ENCODE results near the gene UBL7. TPM values are rescaled to one million over a fixed set of nuclear protein-coding genes. Genes with fewer than 3 reads are reported as not detected.

The UBL7 gene
- total RNA-seq, 2 experiments from 2014 or later, result 52.3 to 58.2 TPM

GRCh38 chr15:74420193-74420905 is 40.6 kb downstream of the UBL7 start:
- no peaks in the 10 kb centered on the region for H3K27me3 Mint-ChIP-seq
- no peak overlapping the region for H3K4me3 Mint-ChIP-seq
- H3K36me3 Mint-ChIP-seq, result peaks cover 22% of the 10 kb centered on the region
- no peak overlapping the region for H3K27ac Mint-ChIP-seq
- no peaks in the 10 kb centered on the region for H3K9me3 Mint-ChIP-seq
- DNase-seq, result no peak
- H3K4me1 Mint-ChIP-seq (ENCODE audit: low read depth), result peaks cover 38% of the 10 kb centered on the region
- ChIA-PET CTCF (interaction anchor here (0.5 to 3.4 kb wide), 3 partner anchors 9 to 226 kb away, joined by 3 to 12 read pairs (median 4); no protein-coding TSS in a partner anchor), POLR2A (interaction anchor here (0.6 to 0.7 kb wide), 2 partner anchors 19 to 74 kb away, joined by 3 read pairs; no protein-coding TSS in a partner anchor)
- intact Hi-C loops (cut with micrococcal nuclease), result no loop called here

DNA sequence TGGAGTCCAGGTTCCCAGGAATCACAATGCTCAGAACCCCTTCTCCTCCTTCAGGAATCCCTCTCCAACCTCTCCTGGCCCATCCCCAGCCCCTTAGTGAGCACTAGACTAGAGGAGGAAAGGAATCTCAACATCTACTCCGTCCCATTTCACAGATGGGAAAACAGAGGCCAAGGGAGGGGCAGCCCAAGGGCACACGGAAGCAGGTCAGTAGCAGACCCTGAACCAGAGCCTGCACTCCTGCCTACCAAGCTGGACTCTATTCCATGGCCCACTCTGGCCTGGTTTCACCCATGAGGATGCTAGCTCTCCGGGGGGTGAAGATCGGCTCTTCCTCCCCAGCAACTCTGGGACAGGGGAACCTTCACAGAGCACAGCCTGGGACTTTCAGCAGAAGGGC is 41.5 kb downstream of the UBL7 start:
- Mint-ChIP-seq H3K9me3 (no peaks in the 10 kb centered on the region), H3K27ac (no peak overlapping the region), H3K27me3 (no peaks in the 10 kb centered on the region), H3K4me3 (no peak overlapping the region), H3K4me1 (ENCODE audit: low read depth) (peaks cover 37% of the 10 kb centered on the region), H3K36me3 (peaks cover 27% of the 10 kb centered on the region)
- ChIA-PET POLR2A (no interaction called here), CTCF (interaction anchor here (1.2 to 3.4 kb wide), 2 partner anchors 10 to 37 kb away, joined by 4 to 12 read pairs; no protein-coding TSS in a partner anchor)
- no peak for DNase-seq
- intact Hi-C loops (cut with micrococcal nuclease), result no loop called here

DNA sequence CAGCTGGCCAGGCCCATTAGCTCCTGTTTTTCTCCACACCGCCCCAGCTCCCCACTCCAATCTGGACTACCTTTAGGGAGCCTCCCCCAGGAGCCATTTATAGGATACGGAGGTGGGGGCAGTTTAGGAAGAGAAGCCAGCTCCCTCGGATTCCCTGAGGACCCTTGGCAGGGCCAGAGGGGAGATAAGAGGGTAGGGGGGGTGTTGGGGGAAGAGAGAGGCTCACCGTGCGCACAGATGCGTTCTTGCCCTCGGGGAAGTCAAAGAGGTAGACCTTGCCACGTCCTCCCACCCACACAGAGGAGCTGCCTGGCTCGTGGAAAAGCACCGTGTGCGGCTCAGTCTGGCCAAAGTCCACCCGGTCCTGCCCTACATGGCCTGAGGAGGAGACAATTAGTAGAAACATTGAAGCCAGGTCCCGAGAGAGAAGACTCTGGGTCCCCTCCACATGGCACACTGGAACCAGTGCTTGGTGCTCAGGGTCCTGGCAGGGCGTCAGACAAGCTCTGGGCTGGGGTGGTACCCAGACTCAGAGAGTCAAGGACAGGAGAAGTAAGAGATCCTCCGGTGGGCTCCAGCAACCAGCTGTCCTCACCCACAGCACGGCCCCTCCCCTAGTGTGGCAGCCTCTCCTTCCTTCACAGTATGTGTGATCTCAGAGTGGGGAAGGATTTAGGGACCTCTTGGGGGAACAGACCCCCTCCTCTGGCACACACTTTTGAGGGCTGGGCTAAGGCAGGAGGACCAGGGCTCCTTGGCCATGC is 42.2 kb downstream of the UBL7 start:
- ChIA-PET CTCF (interaction anchor here (0.6 to 3.4 kb wide), 2 partner anchors 36 to 148 kb away, joined by 5 to 12 read pairs; no protein-coding TSS in a partner anchor), POLR2A (interaction anchor here (1.5 kb wide), 1 partner anchor 10 kb away, joined by 3 read pairs; no protein-coding TSS in a partner anchor)
- intact Hi-C loops (cut with micrococcal nuclease), result no loop called here
- Mint-ChIP-seq H3K27me3 (no peaks in the 10 kb centered on the region), H3K4me1 (ENCODE audit: low read depth) (peaks cover 30% of the 10 kb centered on the region), H3K27ac (no peak overlapping the region), H3K9me3 (no peaks in the 10 kb centered on the region), H3K4me3 (no peak overlapping the region), H3K36me3 (peaks cover 33% of the 10 kb centered on the region)
- DNase-seq, result no peak

DNA sequence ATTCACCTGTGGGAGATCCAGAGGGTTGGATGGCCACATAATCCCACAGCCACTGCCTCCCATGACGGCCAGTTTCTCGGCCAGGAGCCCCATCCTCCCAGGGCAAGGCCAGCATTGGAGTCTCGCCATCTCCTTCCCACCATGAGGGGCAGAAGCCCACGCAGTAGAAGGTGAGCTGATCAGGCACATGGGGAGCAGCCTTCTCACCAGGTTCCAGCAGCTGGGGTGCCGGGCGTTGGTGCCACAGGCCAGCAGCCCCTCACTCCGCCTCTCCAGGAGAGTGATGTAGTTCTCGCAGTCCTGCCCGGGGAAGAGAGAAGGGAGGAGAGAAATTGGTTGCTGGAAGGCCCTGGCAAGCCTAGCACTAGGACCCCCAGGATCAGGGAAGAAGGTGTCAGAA is 43.3 kb downstream of the UBL7 start:
- Mint-ChIP-seq H3K27ac (no peak overlapping the region), H3K27me3 (no peaks in the 10 kb centered on the region), H3K4me3 (no peak overlapping the region), H3K4me1 (ENCODE audit: low read depth) (peaks cover 23% of the 10 kb centered on the region), H3K9me3 (no peaks in the 10 kb centered on the region), H3K36me3 (peaks cover 37% of the 10 kb centered on the region)
- ChIA-PET CTCF (interaction anchor here (3.4 kb wide), 1 partner anchor 35 kb away, joined by 12 read pairs; no protein-coding TSS in a partner anchor), POLR2A (interaction anchor here (1.5 kb wide), 1 partner anchor 11 kb away, joined by 3 read pairs; no protein-coding TSS in a partner anchor)
- DNase-seq, result no peak
- intact Hi-C loops (cut with micrococcal nuclease), result no loop called here

DNA sequence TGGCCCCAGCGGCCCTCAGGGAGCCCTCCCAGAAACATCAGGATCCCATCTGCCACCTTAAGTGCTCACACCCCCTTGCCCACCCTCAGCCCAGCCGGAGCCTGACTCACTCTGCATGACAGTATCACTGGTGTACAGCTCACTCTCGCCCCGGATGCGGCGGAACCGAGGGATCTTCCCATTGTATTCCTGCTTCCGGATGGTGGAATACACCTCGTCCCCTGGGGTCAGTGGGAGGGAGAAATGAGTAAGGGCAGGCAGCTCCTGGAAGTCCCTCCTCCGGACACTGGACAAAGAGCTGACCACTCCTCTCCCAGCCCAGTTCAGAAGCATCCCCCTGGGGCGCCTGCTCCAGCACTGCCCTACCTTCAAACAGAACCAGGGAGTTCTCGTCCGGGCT is 43.7 kb downstream of the UBL7 start:
- no peak overlapping the region for H3K4me3 Mint-ChIP-seq
- peaks cover 37% of the 10 kb centered on the region for H3K36me3 Mint-ChIP-seq
- peaks cover 22% of the 10 kb centered on the region for H3K4me1 Mint-ChIP-seq (ENCODE audit: low read depth)
- intact Hi-C loops (cut with micrococcal nuclease), result no loop called here
- DNase-seq, result no peak
- peak overlapping the region; percentile 23 for H3K27ac Mint-ChIP-seq
- no peaks in the 10 kb centered on the region for H3K9me3 Mint-ChIP-seq
- H3K27me3 Mint-ChIP-seq, result no peaks in the 10 kb centered on the region
- CTCF ChIA-PET, result no interaction called here
- POLR2A ChIA-PET, result interaction anchor here (1.5 kb wide), 1 partner anchor 11 kb away, joined by 3 read pairs; no protein-coding TSS in a partner anchor

- ChIA-PET POLR2A (no interaction called here), CTCF (no interaction called here)
- Mint-ChIP-seq H3K4me1 (ENCODE audit: low read depth) (peaks cover 17% of the 10 kb centered on the region), H3K27me3 (no peaks in the 10 kb centered on the region), H3K4me3 (no peak overlapping the region), H3K36me3 (peaks cover 44% of the 10 kb centered on the region), H3K27ac (peak overlapping the region; percentile 19), H3K9me3 (no peaks in the 10 kb centered on the region)
- intact Hi-C loops (cut with micrococcal nuclease), result no loop called here
- DNase-seq, result no peak
Measured at GRCh38 chr15:74415966-74416916, 44.7 kb downstream of the UBL7 start.

DNA sequence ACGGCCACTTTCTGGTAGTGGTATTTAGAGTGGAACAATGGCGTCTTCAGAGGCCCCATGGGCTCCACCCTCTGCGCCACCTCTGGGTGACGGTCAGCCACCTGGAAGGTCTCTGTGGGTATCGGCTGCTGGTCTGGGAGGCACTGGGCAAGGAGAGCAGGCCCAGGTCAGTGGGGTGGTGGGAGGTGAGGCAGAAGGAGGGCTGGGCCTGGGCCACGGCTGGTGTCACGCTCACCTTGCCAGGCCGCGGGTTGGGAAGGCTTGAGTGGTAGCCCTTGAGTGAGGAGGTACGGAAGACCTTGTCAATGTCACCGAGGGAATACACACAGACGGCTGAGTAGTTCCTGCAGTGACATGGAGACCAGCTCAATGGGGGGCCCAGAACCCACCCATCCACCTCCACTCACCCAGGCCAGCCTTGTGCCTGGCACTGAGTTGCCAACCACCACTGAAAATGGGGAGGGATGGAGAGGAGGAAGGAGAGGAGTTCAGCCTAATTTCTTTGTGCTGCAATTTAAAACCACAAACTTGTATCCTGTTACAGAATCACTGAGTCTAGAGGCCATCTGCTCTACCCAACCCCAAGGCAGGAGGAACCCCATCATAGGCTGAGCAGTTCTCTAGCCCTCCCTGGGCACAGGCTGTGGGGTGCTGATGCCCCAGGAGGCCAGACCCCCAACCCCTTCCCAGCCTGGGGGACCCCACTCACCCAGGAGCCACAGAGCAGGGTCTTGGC is 46.2 kb downstream of the UBL7 start:
- peaks cover 6% of the 10 kb centered on the region for H3K4me1 Mint-ChIP-seq (ENCODE audit: low read depth)
- intact Hi-C loops (cut with micrococcal nuclease), result no loop called here
- POLR2A ChIA-PET, result no interaction called here
- no peaks in the 10 kb centered on the region for H3K27me3 Mint-ChIP-seq
- H3K9me3 Mint-ChIP-seq, result no peaks in the 10 kb centered on the region
- peaks cover 50% of the 10 kb centered on the region for H3K36me3 Mint-ChIP-seq
- DNase-seq, result no peak
- no peak overlapping the region for H3K4me3 Mint-ChIP-seq
- CTCF ChIA-PET, result no interaction called here
- no peak overlapping the region for H3K27ac Mint-ChIP-seq

GRCh38 chr15:74414081-74414580 is 46.8 kb downstream of the UBL7 start:
- peaks cover 6% of the 10 kb centered on the region for H3K4me1 Mint-ChIP-seq (ENCODE audit: low read depth)
- no peak for DNase-seq
- no peaks in the 10 kb centered on the region for H3K9me3 Mint-ChIP-seq
- H3K4me3 Mint-ChIP-seq, result no peak overlapping the region
- H3K27me3 Mint-ChIP-seq, result no peaks in the 10 kb centered on the region
- POLR2A ChIA-PET, result no interaction called here
- H3K27ac Mint-ChIP-seq, result no peak overlapping the region
- intact Hi-C loops (cut with micrococcal nuclease), result no loop called here
- CTCF ChIA-PET, result no interaction called here
- H3K36me3 Mint-ChIP-seq, result peaks cover 50% of the 10 kb centered on the region

- Mint-ChIP-seq H3K36me3 (peaks cover 46% of the 10 kb centered on the region), H3K4me1 (ENCODE audit: low read depth) (peaks cover 6% of the 10 kb centered on the region), H3K27ac (no peak overlapping the region), H3K4me3 (no peak overlapping the region), H3K27me3 (no peaks in the 10 kb centered on the region), H3K9me3 (no peaks in the 10 kb centered on the region)
- CTCF ChIA-PET, result no interaction called here
- POLR2A ChIA-PET, result no interaction called here
- no peak for DNase-seq
- intact Hi-C loops (cut with micrococcal nuclease), result no loop called here
Measured at GRCh38 chr15:74413350-74414080, 47.4 kb downstream of the UBL7 start.

DNA sequence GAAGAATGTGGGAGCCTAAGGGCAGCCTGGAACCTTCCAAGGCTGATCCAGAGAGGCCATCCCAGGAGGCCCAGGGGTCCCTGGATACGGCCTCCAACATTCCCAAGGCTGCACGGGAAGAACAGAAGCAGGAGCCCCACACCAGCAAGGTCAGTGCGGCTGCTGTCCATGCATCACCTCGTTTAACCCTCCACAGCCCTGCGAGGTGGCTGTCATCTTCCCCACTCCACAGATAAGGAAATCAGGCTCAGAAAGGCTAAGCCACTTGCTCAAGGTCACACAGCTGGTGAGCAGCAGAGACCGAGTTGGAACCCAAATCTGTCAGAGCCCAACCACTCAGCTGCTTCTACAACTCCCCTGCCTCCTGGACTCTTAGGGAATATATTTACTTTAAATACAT is 48.8 kb downstream of the UBL7 start:
- POLR2A ChIA-PET, result no interaction called here

DNA sequence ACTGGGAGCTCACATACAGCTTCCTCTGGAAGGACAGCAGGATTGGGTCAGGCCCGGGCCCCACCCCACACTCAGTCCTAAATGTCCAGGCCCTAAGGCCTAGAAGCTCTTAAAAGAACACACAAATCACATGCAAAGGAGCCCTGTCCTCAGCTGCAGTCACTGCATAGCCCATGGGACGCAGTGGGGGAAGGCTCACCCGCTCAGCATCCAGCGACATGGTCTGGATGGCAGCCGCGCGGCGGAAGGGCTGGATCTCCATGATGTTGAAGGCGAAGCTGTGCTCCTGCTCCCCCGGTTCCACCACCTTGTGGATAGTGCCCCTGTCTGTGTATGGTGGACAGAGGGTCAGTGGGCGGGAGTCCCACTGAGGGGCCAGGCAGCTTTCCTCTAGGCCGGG is 49.3 kb downstream of the UBL7 start:
- Mint-ChIP-seq H3K4me1 (ENCODE audit: low read depth) (peaks cover 6% of the 10 kb centered on the region), H3K27me3 (no peaks in the 10 kb centered on the region), H3K27ac (no peak overlapping the region), H3K36me3 (peaks cover 40% of the 10 kb centered on the region), H3K4me3 (no peak overlapping the region), H3K9me3 (no peaks in the 10 kb centered on the region)
- POLR2A ChIA-PET, result no interaction called here
- CTCF ChIA-PET, result no interaction called here
- no peak for DNase-seq
- intact Hi-C loops (cut with micrococcal nuclease), result no loop called here

More for the DNA sequence above, 48.8 kb downstream of the UBL7 start:
- Mint-ChIP-seq H3K36me3 (peaks cover 40% of the 10 kb centered on the region), H3K4me1 (ENCODE audit: low read depth) (peaks cover 6% of the 10 kb centered on the region), H3K9me3 (no peaks in the 10 kb centered on the region), H3K27ac (no peak overlapping the region), H3K4me3 (no peak overlapping the region), H3K27me3 (no peaks in the 10 kb centered on the region)
- CTCF ChIA-PET, result no interaction called here
- no peak for DNase-seq
- intact Hi-C loops (cut with micrococcal nuclease), result no loop called here

Data from activated CD4-positive, alpha-beta memory T cell treated with anti-CD3 and anti-CD28 coated beads for 36 hours (primary cell).